NCI-H510A (cell line): ENCODE measurements around the gene MOB1A.

Experiments
- DNase-seq: peaks from one replicate; lab custom pipeline; 2025; lab: John Stamatoyannopoulos, UW

Gene MOB1A

GRCh38 chr2:74103763-74104162 lies 74.9 kb downstream of the MOB1A start:
- no peak for DNase-seq
